ENCODE measurements around the gene ADCY7. TPM values are rescaled to one million over a fixed set of nuclear protein-coding genes. Genes with fewer than 3 reads are reported as not detected.

ADCY7 gene
- total and polyA plus RNA-seq, 2 experiments from 2014 or later = 3.9 to 4.4 TPM

DNA sequence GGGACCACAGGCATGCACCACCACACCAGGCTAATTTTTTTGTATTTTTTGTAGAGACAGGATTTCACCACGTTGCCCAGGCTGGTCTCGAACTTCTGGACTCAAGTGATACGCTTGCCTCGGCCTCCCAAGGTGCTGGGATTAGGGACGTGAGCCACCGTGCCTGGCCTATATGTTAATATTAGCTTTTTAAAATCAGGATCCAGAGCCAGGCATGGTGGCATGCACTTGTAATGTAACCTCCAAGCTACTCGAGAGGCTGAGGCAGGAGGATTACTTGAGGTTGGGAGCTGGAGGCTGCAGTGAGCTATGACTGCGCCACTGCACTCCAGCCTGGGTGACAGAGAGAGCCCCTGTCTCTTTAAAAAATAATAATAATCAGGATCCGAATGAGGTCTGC is 8.5 kb upstream of the ADCY7 start:
- no peaks in the 10 kb centered on the region for H3K27me3 ChIP-seq
- H3K79me2 ChIP-seq = no peaks in the 10 kb centered on the region
- H2AFZ ChIP-seq = no peak overlapping the region
- TF ChIP-seq EZH2 (IDR thresholded peaks at IDR 0.05; ENCODE audit: borderline replicate concordance) (no peak), EZH2phosphoT487 (IDR thresholded peaks at IDR 0.05; ENCODE audit: low read depth, severe bottlenecking, unreplicated experiment) (no peak)
- TF ChIP-seq, protein P1, sequence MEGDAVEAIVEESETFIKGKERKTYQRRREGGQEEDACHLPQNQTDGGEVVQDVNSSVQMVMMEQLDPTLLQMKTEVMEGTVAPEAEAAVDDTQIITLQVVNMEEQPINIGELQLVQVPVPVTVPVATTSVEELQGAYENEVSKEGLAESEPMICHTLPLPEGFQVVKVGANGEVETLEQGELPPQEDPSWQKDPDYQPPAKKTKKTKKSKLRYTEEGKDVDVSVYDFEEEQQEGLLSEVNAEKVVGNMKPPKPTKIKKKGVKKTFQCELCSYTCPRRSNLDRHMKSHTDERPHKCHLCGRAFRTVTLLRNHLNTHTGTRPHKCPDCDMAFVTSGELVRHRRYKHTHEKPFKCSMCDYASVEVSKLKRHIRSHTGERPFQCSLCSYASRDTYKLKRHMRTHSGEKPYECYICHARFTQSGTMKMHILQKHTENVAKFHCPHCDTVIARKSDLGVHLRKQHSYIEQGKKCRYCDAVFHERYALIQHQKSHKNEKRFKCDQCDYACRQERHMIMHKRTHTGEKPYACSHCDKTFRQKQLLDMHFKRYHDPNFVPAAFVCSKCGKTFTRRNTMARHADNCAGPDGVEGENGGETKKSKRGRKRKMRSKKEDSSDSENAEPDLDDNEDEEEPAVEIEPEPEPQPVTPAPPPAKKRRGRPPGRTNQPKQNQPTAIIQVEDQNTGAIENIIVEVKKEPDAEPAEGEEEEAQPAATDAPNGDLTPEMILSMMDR (IDR thresholded peaks at IDR 0.05; ENCODE audit: poor library complexity) = no peak
- DNase-seq (ENCODE audit: low spot score) = no peak
- H3K4me1 ChIP-seq (ENCODE audit: insufficient read depth) = peaks cover 1% of the 10 kb centered on the region
- no peaks in the 10 kb centered on the region for H3K9me3 ChIP-seq (ENCODE audit: low read depth)
- H3K4me3 ChIP-seq = no peak overlapping the region
- no peak overlapping the region for H3K27ac ChIP-seq
- H3K36me3 ChIP-seq (replicated peaks; ENCODE audit: insufficient read depth, low read depth) = no peaks in the 10 kb centered on the region
- WGBS (ENCODE audit: low lambda C conversion rate, missing lambda C conversion rate) = 91% methylated on average over 9 of the region's 9 CpGs
- no peaks in the 10 kb centered on the region for H3K9me2 ChIP-seq (replicated peaks; ENCODE audit: insufficient read depth)
- H4K20me1 ChIP-seq (ENCODE audit: insufficient read depth, poor library complexity, severe bottlenecking) = no peaks in the 10 kb centered on the region
- H3K4me2 ChIP-seq = no peak overlapping the region

DNA sequence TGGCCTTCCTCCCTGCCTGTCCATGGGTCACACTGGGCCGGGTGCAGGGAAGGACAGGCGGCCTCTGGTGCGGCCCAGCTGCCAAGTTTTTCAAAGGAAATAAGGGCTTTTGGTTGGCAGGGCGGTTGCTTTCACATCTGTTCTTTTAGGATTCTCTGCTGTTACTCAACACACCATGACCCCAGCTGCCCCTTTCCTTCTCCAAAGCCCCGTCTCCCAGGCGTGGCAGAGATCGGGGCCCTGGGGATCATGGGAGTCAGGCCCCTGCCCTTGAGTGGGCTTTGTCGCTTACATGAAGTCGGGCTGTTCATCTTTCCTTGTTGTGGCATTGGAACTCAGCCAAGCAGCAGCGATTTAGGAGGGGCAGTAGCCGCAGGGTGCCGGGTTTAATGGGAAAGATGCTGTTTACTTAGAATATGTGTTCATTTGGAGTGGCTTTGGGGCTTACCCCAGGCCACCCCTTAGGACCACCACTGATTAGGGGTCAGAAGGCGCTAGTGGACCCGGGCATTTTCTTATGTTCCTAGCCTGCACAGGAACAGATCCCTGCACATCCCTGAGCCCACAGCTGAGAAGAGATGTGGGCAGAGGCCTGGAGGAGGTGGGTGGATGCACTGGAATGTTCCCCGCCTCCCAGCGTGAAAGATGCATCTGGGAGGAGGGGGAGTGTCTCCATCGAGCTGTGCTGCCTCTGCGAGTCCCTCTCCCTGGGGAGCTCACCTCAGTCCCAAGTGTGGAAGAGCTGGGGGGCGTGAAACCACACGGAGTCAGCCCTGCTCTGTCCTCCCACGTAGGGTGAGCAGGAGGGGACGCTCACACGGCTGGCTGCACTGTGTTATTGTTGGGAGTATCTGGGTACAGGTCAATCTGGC is 6.8 kb upstream of the ADCY7 start:
- TF ChIP-seq EZH2phosphoT487 (IDR thresholded peaks at IDR 0.05; ENCODE audit: low read depth, severe bottlenecking, unreplicated experiment) (no peak), EZH2 (IDR thresholded peaks at IDR 0.05; ENCODE audit: borderline replicate concordance) (no peak)
- TF ChIP-seq, protein P1 (IDR thresholded peaks at IDR 0.05; ENCODE audit: poor library complexity) = no peak
- no peak overlapping the region for H3K27ac ChIP-seq
- H3K4me1 ChIP-seq (ENCODE audit: insufficient read depth) = peaks cover 10% of the 10 kb centered on the region
- no peak overlapping the region for H3K4me3 ChIP-seq
- peak; percentile 8 for DNase-seq (ENCODE audit: low spot score)
- WGBS (ENCODE audit: low lambda C conversion rate, missing lambda C conversion rate) = 63% methylated on average over 23 of the region's 23 CpGs
- H3K9me3 ChIP-seq (ENCODE audit: low read depth) = no peaks in the 10 kb centered on the region
- no peaks in the 10 kb centered on the region for H3K36me3 ChIP-seq (replicated peaks; ENCODE audit: insufficient read depth, low read depth)
- H2AFZ ChIP-seq = no peak overlapping the region
- no peak overlapping the region for H3K4me2 ChIP-seq
- no peaks in the 10 kb centered on the region for H3K79me2 ChIP-seq
- H3K27me3 ChIP-seq = no peaks in the 10 kb centered on the region
- H4K20me1 ChIP-seq (ENCODE audit: insufficient read depth, poor library complexity, severe bottlenecking) = no peaks in the 10 kb centered on the region
- no peaks in the 10 kb centered on the region for H3K9me2 ChIP-seq (replicated peaks; ENCODE audit: insufficient read depth)

DNA sequence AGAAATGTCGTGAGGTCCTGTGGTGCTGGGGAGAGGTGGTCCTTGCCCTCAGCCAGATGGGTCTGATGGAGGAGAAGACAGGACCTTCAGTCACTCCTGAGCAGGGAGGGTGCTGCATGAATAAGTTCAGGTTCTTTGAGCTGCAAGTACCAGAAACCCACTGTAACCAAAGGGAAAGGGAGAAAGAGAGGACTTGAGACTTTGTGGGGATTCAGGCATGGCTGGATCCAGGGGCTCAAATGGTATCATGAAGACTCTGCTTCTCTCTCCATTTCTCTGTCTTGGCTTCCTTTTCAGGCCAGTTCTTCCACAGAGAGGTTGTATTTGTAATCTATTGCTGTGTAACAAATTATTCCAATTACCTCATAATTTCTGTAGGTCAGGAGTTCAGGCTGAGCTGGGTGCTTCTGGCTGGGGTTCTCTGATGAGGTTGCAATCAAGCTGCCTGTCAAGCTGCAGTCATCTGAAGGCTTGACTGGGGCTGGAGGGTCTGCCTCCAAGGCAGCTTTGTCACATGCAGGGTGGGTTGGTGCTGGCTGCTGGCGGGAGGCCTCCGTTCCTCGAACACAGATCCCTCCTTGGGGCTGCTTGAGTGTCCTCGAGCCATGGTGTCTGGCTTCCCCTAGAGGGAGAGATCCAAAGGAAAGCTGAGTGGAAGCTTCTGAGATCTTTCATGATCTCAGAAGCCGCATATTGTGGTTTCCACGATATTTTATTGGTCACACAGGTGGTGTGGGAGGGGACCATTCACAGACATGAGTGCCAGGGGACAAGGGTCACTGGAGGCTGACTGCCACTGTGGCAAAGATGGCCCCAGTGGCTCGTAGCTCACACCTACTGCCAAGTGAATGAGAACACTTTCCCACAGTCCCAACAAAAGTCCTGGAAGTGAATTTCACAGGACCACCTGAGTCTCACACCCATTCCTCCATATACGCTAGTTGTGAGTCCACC is 5.9 kb upstream of the ADCY7 start:
- no peaks in the 10 kb centered on the region for H3K27me3 ChIP-seq
- H3K36me3 ChIP-seq (replicated peaks; ENCODE audit: insufficient read depth, low read depth) = no peaks in the 10 kb centered on the region
- peaks cover 10% of the 10 kb centered on the region for H3K4me1 ChIP-seq (ENCODE audit: insufficient read depth)
- no peak overlapping the region for H3K4me3 ChIP-seq
- no peak overlapping the region for H2AFZ ChIP-seq
- no peaks in the 10 kb centered on the region for H4K20me1 ChIP-seq (ENCODE audit: insufficient read depth, poor library complexity, severe bottlenecking)
- no peaks in the 10 kb centered on the region for H3K9me2 ChIP-seq (replicated peaks; ENCODE audit: insufficient read depth)
- no peaks in the 10 kb centered on the region for H3K9me3 ChIP-seq (ENCODE audit: low read depth)
- TF ChIP-seq, protein P1 (IDR thresholded peaks at IDR 0.05; ENCODE audit: poor library complexity) = no peak
- TF ChIP-seq EZH2 (IDR thresholded peaks at IDR 0.05; ENCODE audit: borderline replicate concordance) (no peak), EZH2phosphoT487 (IDR thresholded peaks at IDR 0.05; ENCODE audit: low read depth, severe bottlenecking, unreplicated experiment) (no peak)
- peak; percentile 3 for DNase-seq (ENCODE audit: low spot score)
- H3K4me2 ChIP-seq = no peak overlapping the region
- no peak overlapping the region for H3K27ac ChIP-seq
- 98% methylated on average over 9 of the region's 9 CpGs for whole genome bisulfite sequencing (ENCODE audit: low lambda C conversion rate, missing lambda C conversion rate)
- H3K79me2 ChIP-seq = no peaks in the 10 kb centered on the region
